Left lung (tissue), 10 donors: ENCODE data around the gene FUT8. TPM values are rescaled to one million over a fixed set of nuclear protein-coding genes. Genes with fewer than 3 reads are reported as not detected.

ENCODE experiments used
- ATAC-seq: fragments of 200-7000 bp; cut with Tn5 transposase; one replicate; pipeline ENCODE4 v1.9.1; 2020; ENCODE audit warnings: moderate library complexity
- DNase-seq, 4 donors: peaks; one replicate each; pipeline ENCODE4 v3.0.0-alpha.2; 2013 to 2020
- H3K27ac ChIP-seq, 2 donors: fragments of 200-600 bp; sonication (generic) in 1 of 2; one replicate each; pipeline versions ENCODE4 v1.5.0 to v1.8.0; 2020 to 2021
- H3K27me3 ChIP-seq, 2 donors: fragments of 200-600 bp; sonication (generic) in 1 of 2; one replicate each; pipeline versions ENCODE4 v1.5.0 to v1.8.0; 2020 to 2021
- H3K36me3 ChIP-seq, 2 donors: fragments of 200-600 bp; sonication (generic) in 1 of 2; one replicate each; pipeline versions ENCODE4 v1.5.0 to v1.8.0; 2020 to 2021
- H3K4me1 ChIP-seq, 2 donors: fragments of 200-600 bp; one replicate each; pipeline ENCODE4 v1.8.0; 2021
- H3K4me3 ChIP-seq, 2 donors: fragments of 200-600 bp; sonication (generic) in 1 of 2; one replicate each; pipeline versions ENCODE4 v1.5.0 to v1.8.0; 2020 to 2021; ENCODE audit warnings: mild to moderate bottlenecking in 1 of 2
- H3K9me3 ChIP-seq, 2 donors: fragments of 200-600 bp; sonication (generic) in 1 of 2; one replicate each; pipeline versions ENCODE4 v1.5.0 to v1.8.0; 2020 to 2021
- intact Hi-C, 2 donors: fragments of 100-400 bp; cut with DNase I; formaldehyde crosslinking; loops; one replicate each; pipeline versions ENCODE4 v1.11.2 to v1.14.2; 2022
- polyA plus RNA-seq, 6 donors: library from polyadenylated mRNA; unstranded; fragments of 120-200 nt; gene quantifications; one replicate each; pipeline ENCODE4 v1.2.1, GENCODE V29; 2013; ENCODE audit not compliant: insufficient read length in 6 of 6
- total RNA-seq, 2 donors: library from RNA; stranded (reverse); fragmentation: NEBNext Ultra II Directional; extraction: Animal tissue kit (Norgen Biotek cat#: 25700); gene quantifications; one replicate each; pipeline ENCODE4 v1.2.1, GENCODE V29; 2021
- TF ChIP-seq, protein P1 (sequence below), 2 donors: fragments of 200-600 bp; sonication (generic) in 1 of 2; IDR thresholded peaks; one replicate each; pipeline versions ENCODE4 v1.5.0 to v1.8.0; 2021; ENCODE audit warnings: antibody characterized with exemption in 2 of 2
- donor health status: DM: no; HTN: yes; CAD: no.
- donor health status: DM: no; HTN: no; CAD: no.

FUT8 gene
- total and polyA plus RNA-seq, 8 donors, result 28.7 to 41.1 (median 33.9) TPM

DNA sequence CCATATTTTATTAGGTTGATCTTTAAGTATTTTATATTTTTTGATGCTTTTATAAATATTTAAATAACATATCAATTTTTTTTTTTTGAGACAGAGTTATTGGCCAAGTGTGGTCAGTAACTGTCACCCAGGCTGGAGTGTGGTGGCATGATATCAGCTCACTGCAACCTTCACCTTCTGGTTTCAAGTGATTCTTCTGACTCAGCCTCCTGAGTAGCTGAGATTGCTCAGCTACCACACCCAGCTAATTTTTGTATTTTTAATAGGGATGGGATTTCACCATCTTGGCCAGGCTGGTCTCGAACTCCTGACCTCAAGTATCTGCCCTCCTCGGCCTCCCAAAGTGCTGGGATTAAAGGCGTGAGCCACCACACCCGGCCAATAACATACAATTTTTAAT lies 71.1 kb downstream of the FUT8 start:
- DNase-seq (no peak), ATAC-seq (no peak)
- H3K27me3 ChIP-seq, result no peaks in the 10 kb centered on the region
- no peaks in the 10 kb centered on the region for H3K9me3 ChIP-seq
- TF ChIP-seq, protein P1, sequence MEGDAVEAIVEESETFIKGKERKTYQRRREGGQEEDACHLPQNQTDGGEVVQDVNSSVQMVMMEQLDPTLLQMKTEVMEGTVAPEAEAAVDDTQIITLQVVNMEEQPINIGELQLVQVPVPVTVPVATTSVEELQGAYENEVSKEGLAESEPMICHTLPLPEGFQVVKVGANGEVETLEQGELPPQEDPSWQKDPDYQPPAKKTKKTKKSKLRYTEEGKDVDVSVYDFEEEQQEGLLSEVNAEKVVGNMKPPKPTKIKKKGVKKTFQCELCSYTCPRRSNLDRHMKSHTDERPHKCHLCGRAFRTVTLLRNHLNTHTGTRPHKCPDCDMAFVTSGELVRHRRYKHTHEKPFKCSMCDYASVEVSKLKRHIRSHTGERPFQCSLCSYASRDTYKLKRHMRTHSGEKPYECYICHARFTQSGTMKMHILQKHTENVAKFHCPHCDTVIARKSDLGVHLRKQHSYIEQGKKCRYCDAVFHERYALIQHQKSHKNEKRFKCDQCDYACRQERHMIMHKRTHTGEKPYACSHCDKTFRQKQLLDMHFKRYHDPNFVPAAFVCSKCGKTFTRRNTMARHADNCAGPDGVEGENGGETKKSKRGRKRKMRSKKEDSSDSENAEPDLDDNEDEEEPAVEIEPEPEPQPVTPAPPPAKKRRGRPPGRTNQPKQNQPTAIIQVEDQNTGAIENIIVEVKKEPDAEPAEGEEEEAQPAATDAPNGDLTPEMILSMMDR (IDR thresholded peaks at IDR 0.05), result no peak
- H3K4me3 ChIP-seq, result no peak overlapping the region
- no peaks in the 10 kb centered on the region for H3K36me3 ChIP-seq
- intact Hi-C loops, result no loop called here
- no peak overlapping the region for H3K27ac ChIP-seq
- H3K4me1 ChIP-seq, result no peaks in the 10 kb centered on the region

DNA sequence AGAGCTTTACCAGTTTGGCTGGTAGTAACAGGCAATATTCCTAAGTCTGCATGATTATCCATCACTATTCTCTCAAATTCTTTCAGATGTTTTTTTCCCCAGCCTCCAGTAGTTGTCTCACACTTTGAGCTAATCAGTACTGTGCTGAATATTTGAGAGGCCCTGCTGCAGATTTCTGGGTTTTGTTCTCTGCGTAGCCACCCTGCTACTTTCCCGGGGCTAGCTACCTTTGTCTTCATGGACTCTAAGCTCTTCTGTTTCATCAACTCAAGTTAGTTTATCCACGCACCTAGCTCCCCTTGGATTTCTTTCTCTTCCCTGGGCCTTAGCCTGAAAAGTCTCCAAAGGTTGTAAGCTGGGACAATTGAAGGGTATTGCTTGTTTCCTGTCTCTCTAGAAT lies 73.0 kb downstream of the FUT8 start:
- TF ChIP-seq, protein P1 (IDR thresholded peaks at IDR 0.05), result no peak
- H3K27ac ChIP-seq, result no peak overlapping the region
- no peaks in the 10 kb centered on the region for H3K4me1 ChIP-seq
- no peaks in the 10 kb centered on the region for H3K36me3 ChIP-seq
- H3K4me3 ChIP-seq, result no peak overlapping the region
- intact Hi-C loops, result no loop called here
- H3K27me3 ChIP-seq, result no peaks in the 10 kb centered on the region
- H3K9me3 ChIP-seq, result no peaks in the 10 kb centered on the region
- no peak for ATAC-seq
- DNase-seq, result no peak

DNA sequence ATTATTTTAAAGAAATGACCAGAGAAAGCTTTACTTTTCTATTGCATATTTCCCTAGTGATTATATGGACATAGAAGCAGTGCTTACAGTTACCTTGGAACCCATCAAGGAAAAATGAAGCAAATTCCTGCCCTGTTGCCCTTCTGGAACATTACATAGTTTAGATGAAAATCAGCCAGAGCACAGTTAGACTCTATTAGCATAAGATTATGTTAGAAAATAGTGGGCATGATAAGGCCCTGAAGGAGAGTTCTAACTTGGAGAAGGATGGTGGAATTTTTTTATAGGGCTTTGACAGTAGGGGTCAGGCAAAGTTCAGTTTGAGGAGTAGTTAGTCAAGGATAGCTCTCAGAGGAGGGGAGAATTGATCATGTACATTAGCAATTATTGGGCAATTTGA lies 74.3 kb downstream of the FUT8 start:
- Histone ChIP-seq H3K27ac (no peak overlapping the region), H3K27me3 (no peaks in the 10 kb centered on the region), H3K9me3 (no peaks in the 10 kb centered on the region), H3K4me1 (no peaks in the 10 kb centered on the region), H3K36me3 (no peaks in the 10 kb centered on the region), H3K4me3 (no peak overlapping the region)
- TF ChIP-seq, protein P1 (IDR thresholded peaks at IDR 0.05), result no peak
- ATAC-seq, result no peak
- no peak for DNase-seq
- intact Hi-C loops, result no loop called here

GRCh38 chr14:65487783-65488494 lies 75.4 kb downstream of the FUT8 start:
- TF ChIP-seq, protein P1 (IDR thresholded peaks at IDR 0.05), result no peak
- Histone ChIP-seq H3K27ac (no peak overlapping the region), H3K4me3 (no peak overlapping the region), H3K27me3 (no peaks in the 10 kb centered on the region), H3K9me3 (no peaks in the 10 kb centered on the region), H3K36me3 (no peaks in the 10 kb centered on the region), H3K4me1 (no peaks in the 10 kb centered on the region)
- intact Hi-C loops, result no loop called here
- DNase-seq, result no peak
- no peak for ATAC-seq

DNA sequence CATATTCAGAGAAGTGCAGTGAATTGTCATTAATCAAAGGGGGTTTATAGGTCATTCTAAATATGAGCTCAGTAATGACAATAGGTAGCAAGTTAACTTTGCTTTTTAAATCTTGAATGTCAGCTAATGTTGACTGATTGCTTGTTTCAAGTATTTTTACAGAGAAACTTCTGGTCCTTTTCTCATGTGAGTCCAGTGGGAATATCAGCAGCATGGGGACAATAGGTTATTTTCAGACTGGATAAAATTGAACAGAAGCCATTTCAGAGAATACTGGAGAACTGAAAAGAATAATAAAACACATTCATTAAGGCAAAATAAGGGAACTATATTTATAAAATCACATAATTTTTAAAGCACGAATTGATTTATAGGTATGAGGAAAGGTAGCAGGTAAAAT lies 78.7 kb downstream of the FUT8 start:
- Histone ChIP-seq H3K27me3 (no peaks in the 10 kb centered on the region), H3K36me3 (no peaks in the 10 kb centered on the region), H3K27ac (no peak overlapping the region), H3K4me1 (no peaks in the 10 kb centered on the region), H3K9me3 (peaks cover 0 to 4% of the 10 kb centered on the region in 2 donors), H3K4me3 (no peak overlapping the region)
- TF ChIP-seq, protein P1 (IDR thresholded peaks at IDR 0.05), result no peak
- ATAC-seq, result no peak
- DNase-seq, result no peak
- intact Hi-C loops, result no loop called here
